GM10266 (cell line): Measurements from ENCODE around the gene RANBP3.

Experiments used
- DNase-seq: peaks from one replicate; pipeline ENCODE4 v3.0.0; 2012; ENCODE audit errors: extremely low spot score
- TF ChIP-seq, protein P1 (sequence below): IDR thresholded peaks from 2 replicates; pipeline ENCODE4 v1.5.1; 2012; ENCODE audit warnings: mild to moderate bottlenecking, low read depth; ENCODE audit not compliant: control insufficient read depth, insufficient read depth; ENCODE audit errors: missing control alignments

RANBP3 gene

GRCh38 chr19:5922161-5922545 lies 55.8 kb downstream of the RANBP3 start:
- TF ChIP-seq, protein P1, sequence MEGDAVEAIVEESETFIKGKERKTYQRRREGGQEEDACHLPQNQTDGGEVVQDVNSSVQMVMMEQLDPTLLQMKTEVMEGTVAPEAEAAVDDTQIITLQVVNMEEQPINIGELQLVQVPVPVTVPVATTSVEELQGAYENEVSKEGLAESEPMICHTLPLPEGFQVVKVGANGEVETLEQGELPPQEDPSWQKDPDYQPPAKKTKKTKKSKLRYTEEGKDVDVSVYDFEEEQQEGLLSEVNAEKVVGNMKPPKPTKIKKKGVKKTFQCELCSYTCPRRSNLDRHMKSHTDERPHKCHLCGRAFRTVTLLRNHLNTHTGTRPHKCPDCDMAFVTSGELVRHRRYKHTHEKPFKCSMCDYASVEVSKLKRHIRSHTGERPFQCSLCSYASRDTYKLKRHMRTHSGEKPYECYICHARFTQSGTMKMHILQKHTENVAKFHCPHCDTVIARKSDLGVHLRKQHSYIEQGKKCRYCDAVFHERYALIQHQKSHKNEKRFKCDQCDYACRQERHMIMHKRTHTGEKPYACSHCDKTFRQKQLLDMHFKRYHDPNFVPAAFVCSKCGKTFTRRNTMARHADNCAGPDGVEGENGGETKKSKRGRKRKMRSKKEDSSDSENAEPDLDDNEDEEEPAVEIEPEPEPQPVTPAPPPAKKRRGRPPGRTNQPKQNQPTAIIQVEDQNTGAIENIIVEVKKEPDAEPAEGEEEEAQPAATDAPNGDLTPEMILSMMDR: no peak
- DNase-seq: no peak

DNA sequence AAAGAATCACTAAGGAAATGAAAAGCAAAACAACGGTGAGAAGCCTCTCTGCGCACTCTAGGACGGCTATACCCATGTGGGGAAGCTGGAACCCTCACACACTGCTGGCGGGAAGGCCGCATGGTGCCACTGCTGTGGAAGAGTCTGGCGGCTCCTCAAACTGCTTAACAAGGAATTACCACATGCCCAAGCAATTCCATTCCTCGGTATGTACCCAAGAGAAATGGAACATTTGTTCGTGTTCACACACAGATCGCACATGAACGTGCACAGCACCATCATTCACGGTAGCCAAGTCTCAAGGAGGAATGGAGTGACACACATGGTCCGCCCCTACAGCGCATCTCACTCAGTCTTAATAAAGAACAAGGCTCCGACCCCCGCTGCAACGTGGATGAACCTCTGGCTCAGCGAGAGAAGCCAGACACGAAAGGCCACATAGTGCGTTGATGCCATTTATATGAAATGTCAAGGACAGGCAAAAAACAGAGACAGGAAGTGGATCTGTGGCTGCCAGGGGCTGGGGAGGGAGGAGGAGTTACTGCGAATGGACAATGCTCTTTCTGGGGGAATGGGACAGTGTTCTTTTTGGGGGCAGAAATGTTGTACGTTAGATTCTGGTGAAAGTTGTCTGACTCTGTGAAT lies 56.3 kb downstream of the RANBP3 start:
- TF ChIP-seq, protein P1: no peak
- no peak for DNase-seq

- no peak for DNase-seq
- TF ChIP-seq, protein P1: no peak
Observed at GRCh38 chr19:5918463-5919079, 59.4 kb downstream of the RANBP3 start.

DNA sequence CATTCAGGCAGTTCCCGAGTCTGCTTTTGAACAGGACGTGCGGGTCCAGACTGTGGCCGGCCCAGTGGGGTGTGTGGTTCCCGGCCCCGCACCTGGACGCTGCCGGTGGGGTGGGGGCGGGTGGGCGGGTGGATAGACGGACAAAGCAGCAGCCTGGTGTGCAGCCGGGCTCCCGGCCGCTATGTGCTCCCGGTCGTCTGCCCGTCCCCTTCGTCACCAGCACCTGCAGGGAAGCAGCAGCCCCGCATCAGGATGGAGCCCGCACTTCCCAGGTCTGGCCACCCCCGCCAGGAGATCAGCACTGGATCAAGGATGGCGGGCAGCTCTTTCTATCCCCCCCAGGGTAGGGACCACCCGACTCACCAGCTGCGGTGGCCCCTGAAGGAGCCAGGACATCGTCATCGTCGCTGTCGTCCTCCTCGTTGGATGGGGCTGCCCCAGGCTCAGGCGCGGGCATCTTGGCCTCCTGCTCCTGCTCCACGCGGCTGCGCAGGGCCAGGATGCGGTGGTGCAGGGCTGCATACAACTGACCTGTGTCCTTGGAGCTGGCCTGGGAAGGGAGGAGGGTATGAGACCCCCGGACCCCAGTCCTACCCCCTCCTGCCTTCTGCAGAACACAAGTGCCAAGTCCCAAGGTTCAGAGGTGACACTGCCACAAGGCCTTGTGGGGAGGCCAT lies 60.4 kb downstream of the RANBP3 start:
- TF ChIP-seq, protein P1: no peak
- DNase-seq: no peak

DNA sequence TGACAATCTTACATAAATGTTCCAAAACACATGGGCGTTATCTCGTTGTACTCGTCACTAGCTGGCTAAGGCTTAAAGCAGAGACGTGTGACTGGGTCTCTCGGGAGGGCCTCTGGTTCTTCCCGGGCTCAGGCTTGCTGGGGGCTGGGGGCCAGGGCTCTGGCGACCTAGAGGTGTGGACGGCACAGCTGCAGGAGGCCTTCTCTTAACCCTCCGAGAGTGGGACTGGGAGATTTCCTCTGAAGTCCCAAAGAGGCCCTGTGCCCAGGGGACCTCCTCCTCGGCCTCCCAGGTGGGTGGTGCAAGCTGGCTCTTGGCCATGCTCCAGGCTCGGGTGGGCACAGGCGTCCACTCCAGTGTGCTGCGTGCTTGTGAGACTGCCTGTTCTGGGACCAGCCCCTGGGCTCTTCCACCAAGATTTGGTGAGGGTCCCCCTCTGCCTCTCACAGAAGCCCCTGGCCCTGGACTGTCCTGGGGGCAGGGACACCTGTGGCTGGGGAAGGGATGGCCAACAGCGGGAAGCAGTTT lies 61.7 kb downstream of the RANBP3 start:
- no peak for DNase-seq
- TF ChIP-seq, protein P1: no peak

DNA sequence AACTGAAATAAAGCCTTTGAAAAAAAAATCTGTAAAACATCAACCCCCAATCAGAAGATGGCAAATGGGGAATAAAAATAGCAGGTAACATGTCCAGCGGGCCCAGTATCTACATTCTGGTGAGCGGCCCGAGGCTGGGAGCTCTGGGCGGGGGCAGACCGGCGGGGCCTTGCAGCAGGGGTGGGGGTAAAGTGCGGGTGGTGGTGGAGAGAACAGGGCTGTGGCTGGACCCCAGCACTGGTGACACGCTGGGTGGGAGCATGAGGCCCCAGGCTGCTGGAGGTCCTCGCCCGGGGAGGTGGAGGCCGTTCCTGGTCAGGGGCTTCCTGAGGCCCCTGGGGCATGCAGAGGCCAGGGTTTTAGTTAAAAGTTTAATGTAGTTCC lies 62.2 kb downstream of the RANBP3 start:
- DNase-seq: no peak
- TF ChIP-seq, protein P1: no peak
